ENCODE results near the gene TREM1.
"Not testable (repeated sequence)": the region's sequence is repeated elsewhere in the genome, so short reads cannot be mapped to it uniquely, and the experiment has no call there.

Gene TREM1

GRCh38 chr6:41257369-41258195 is 28.9 kb downstream of the TREM1 start:
- DNase-seq (ENCODE audit: low read depth) = no peak

DNA sequence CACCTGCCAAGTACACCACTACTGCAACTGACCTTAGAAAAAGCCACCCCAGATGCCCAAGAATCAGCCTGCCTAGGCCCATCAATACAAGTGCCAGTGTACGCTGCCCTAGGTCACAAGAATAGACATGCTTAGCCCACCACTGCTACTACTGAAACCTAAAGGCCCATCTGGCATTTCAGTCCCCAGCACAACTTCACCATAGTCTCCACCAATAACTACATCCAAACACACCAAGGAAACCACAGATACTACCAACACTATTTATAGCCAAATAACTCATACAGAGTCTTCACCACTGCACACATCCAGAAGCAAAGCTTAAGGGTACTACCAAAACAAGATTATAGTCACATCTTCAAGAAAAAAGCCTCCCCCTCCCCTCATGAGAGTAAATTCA is 30.1 kb downstream of the TREM1 start:
- DNase-seq (ENCODE audit: low read depth) = no peak

DNA sequence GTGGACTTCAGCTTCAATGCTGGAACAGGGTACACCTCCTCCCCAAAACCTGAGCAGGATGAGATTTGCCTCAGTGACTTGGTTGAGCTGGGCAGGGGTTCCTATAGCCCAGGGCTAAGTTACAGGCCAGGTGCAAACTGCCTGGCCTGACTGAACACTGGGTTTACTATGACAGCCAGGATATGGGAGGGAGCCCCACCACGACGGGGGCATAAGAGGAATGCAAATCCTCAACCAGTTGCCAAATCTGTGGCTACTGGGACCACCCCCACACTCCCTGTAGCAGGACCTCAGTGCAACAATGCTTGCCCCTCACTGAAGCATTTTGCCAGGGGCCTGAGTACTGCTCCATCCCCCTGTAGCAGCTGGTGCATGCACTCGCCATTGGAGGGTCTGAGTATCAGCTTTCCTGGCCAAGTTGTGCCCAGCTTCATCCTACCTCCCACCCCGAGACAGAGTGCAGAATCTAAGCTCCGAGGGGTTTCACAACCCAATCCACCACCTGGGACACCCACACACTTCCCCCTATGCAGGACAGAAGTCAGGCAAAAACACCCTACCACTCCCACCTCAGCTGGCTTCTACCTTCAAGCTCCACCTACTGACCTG is 30.7 kb downstream of the TREM1 start:
- DNase-seq (ENCODE audit: low read depth) = no peak

GRCh38 chr6:41255110-41255509 is 31.4 kb downstream of the TREM1 start:
- no peak for DNase-seq (ENCODE audit: low read depth)

GRCh38 chr6:41252401-41253169 is 33.9 kb downstream of the TREM1 start:
- no peak for DNase-seq (ENCODE audit: low read depth)

DNA sequence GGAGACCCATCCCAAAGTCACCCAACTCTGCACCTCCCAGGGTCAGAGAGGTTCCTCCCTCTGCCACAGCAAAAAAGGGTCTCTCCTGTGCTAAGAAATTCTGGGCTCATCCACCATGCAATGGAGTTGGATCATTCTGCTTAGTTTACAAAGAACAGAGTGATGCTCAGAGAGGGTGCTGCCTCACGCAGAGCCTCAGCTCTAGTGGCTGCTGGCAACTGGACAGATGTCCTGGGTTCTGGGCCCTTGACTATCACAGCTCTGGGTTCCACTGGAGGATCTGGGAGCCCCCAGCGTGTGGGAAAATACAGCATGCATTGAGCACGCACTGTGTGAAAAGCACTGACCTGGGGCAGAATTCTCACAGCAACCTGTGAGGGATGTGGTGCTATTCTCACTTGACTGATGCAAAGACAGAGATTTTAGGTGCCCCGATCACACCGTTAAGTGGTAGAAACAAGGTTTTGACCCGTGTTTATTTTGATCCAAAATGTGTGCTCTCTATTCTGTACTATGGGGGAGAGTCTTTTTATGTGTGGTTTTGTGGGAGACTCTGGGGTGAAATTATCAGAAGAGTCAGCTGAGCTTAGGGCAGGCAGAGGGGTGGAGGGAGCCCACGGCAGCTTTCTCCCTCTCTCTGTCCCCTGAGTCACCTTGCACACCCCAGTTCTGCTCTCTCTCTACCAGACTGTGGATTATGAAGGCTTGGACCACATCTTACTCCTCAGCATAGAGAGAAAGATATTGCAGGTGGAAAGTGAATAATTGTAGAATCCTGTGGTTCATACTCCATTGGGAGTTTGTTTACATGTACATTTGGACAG is 38.4 kb downstream of the TREM1 start:
- DNase-seq (ENCODE audit: low read depth) = no peak

- DNase-seq (ENCODE audit: low read depth) = no peak
These were observed 39.1 kb downstream of the TREM1 start for GRCh38 chr6:41247288-41247865.

DNA sequence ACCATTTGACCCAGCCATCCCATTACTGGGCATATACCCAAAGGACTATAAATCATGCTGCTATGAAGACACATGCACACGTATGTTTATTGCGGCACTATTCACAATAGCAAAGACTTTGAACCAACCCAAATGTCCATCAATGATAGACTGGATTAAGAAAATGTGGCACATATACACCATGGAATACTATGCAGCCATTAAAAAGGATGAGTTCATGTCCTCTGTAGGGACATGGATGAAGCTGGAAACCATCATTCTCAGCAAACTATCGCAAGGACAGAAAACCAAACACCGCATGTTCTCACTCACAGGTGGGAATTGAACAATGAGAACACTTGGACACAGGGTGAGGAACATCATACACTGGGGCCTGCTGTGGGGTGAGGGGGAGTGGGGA is 40.0 kb downstream of the TREM1 start:
- not testable (repeated sequence) for DNase-seq (ENCODE audit: low read depth)

- no peak for DNase-seq (ENCODE audit: low read depth)
These were observed 46.9 kb downstream of the TREM1 start for GRCh38 chr6:41239467-41240159.

DNA sequence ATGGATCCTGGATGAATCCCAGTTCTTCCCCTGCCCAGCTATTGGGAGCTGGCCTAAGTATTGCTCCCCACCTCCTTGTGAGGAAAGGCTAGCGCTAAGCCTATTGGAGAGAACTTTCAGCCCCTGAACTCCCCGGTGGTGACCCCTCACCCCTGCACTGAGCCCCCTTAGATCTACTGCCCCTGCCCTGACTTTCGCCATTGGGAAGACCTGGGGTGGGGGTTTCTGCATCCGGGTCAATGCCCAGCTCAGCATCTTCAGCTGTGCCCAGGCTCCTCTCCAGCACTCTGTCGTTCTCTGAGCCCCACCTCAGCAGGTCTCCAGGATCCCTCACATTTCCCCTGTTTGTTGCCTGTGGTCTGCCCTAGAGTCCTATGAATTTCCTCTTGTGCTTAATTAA is 49.4 kb downstream of the TREM1 start:
- no peak for DNase-seq (ENCODE audit: low read depth)

DNA sequence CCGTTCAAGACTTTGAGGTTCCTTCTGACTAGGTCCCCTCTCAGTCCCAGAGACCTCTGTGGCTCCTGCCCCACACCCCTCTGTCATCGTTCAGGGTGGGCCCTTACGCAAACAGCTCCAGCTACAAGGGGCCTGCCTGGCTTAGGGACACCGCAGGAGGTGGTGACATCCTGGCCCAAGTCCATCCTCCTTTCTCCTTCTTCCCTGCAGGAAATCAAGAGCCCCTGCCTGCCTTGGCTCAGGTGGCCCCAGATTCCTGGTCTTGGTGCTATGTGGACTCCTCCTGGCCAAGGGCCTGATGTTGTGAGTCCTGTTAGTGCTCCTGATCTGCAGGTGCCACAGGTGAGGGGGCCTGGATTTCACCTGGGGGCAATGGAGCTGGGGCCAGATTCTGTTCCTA is 50.2 kb downstream of the TREM1 start:
- no peak for DNase-seq (ENCODE audit: low read depth)

GRCh38 chr6:41232667-41233066 is 53.8 kb downstream of the TREM1 start:
- no peak for DNase-seq (ENCODE audit: low read depth)

DNA sequence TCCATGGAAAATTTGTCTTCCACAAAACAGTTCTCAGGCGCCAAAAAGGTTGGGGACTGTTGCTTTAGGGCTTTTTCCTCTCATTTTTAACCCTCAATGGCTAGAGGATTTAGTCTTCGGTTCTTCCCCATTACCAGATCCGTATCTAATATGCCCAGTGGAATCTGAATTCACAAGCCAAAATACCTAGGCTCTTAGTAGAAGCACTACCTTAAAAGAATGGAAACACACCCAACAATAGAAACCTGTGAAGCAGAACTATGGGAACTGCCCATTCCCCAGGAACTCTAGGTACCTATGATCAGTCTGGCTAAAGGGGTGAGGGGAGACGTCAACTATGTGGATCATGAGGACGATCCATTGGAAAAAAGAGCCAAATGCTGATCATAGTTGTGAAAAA is 55.2 kb downstream of the TREM1 start:
- no peak for DNase-seq (ENCODE audit: low read depth)

DNA sequence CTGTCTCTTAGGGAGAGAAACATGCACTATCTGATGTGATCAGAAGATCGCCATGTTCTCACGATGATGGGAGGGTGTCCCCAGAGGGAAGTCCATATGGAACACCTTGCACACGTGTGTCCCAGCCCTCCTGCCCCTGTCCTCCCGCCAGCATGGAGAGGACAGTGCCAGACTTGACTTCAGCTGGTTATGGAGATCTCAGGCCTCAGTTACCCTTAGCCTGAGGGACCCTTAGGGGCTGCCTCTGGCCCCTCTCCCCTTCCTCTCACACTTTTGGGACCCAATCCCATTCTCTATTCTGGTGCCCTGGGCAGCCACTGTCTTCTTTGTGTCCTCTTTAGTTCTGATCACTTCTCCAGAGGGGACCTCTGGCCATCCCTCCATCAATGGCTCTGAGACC is 56.8 kb downstream of the TREM1 start:
- no peak for DNase-seq (ENCODE audit: low read depth)

GRCh38 chr6:41228616-41229015 is 57.9 kb downstream of the TREM1 start:
- DNase-seq (ENCODE audit: low read depth) = no peak

GRCh38 chr6:41228096-41228495 is 58.4 kb downstream of the TREM1 start, which contains the start of gene TREML4:
TSS of gene TREML4 (plus strand) at chr6:41228349. CDS start at chr6:41228428, 79 bp downstream.
- DNase-seq (ENCODE audit: low read depth) = no peak

DNA sequence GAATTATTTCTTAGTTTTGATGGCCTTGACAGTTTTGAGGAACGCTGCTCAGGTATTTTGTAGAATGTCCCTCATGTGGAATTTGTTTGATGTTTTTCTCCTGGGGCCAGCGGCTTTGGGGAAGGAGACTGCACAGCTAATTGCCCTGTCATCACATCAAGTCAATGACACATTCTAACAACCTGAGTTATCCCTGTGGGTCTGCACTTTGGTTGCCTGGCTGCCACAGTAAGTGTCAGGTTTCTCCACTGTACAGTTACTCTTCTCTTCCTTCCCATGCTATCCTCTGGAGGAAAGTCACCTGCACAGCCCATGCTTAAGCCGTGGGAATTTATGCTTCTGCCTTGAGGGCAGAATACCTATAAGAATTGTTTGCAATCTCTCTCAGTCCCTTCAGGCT is 59.7 kb downstream of the TREM1 start:
- no peak for DNase-seq (ENCODE audit: low read depth)

DNA sequence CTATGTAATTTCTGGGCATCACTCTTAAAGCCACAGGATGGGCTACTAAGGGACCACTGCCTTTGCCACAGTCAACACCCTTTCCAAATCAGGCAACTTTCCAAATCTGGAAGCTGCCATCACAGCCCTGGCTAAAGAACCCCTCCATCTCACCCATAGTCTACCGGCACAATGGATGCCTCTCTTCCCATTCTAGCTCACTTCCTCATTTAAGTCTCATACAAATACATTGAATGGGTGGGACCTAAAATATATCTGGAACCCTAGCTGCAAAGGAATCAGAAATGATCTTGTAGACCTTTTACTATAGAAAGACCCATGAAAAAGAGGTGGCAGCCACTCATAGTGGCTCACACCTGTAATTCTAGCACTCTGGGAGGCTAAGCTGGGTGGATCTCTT is 61.7 kb downstream of the TREM1 start:
- no peak for DNase-seq (ENCODE audit: low read depth)
